ENCODE measurements around the gene PACRG.

DNA sequence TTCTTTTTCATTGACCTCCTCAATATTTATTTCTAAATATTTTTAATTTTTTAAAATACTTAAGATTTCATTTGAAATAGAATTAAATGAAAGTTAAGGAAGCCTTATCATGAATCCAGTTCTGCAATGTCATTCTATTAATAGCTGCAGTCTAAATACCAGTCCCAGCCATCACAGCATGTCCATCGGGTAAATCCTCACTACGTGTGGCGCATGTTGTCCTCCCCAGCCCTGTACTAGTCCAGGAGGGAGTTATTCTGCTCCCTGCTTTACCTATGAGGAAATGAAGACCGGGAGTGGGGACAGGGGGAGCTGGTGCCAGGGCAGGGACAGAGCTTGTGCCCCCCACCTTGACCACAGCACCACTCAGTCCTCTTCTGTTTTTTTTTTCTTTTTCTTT is 561.7 kb downstream of the PACRG start:
- no peak for TF ChIP-seq EZH2 (IDR thresholded peaks at IDR 0.05; ENCODE audit: low read length)
- TF ChIP-seq CTCF (optimal IDR thresholded peaks at IDR 0.05 in 1 of 3, IDR thresholded peaks at IDR 0.05 in 1 of 3, conservative IDR thresholded peaks at IDR 0.05 in 1 of 3; ENCODE audit: extremely low read depth in 1 of 3, insufficient read depth in 2 of 3, low read length in 3 of 3): no peak
